ENCODE results near the gene CDC25A. TPM values are rescaled to one million over a fixed set of nuclear protein-coding genes. Genes with fewer than 3 reads are reported as not detected.

Gene CDC25A
- total RNA-seq, 2 donors from 2014 or later = 5.3 to 23.7 TPM

DNA sequence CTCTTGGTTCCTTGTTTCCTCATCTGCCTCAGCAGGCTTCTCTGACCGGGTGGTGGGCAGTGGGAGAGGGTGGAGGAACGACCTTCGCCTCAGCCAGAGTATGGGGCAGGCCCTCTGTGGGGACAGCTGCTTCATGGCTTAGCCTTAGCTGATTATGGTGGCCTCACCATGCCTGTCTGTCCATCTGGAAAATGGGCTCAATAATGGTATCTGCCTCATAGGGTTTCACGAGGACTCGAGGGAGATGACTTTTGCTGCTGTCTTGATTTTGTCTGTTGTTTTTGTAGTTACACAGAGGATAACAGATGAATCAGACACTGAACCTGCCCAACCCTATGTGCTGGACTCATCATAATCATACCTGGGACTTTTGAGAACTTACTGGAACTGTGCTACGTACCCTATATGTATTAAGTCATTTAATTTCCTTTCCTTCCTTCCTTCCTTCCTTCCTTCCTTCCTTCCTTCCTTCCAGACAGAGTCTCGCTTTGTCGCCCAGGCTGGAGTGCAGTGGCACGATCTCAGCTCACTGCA is 46.5 kb downstream of the CDC25A start:
- H3K9ac ChIP-seq (ENCODE audit: low read depth in 2 of 2, low read length in 2 of 2) = no peak overlapping the region
- H3K27ac ChIP-seq = no peak overlapping the region
- TF ChIP-seq, protein P1, sequence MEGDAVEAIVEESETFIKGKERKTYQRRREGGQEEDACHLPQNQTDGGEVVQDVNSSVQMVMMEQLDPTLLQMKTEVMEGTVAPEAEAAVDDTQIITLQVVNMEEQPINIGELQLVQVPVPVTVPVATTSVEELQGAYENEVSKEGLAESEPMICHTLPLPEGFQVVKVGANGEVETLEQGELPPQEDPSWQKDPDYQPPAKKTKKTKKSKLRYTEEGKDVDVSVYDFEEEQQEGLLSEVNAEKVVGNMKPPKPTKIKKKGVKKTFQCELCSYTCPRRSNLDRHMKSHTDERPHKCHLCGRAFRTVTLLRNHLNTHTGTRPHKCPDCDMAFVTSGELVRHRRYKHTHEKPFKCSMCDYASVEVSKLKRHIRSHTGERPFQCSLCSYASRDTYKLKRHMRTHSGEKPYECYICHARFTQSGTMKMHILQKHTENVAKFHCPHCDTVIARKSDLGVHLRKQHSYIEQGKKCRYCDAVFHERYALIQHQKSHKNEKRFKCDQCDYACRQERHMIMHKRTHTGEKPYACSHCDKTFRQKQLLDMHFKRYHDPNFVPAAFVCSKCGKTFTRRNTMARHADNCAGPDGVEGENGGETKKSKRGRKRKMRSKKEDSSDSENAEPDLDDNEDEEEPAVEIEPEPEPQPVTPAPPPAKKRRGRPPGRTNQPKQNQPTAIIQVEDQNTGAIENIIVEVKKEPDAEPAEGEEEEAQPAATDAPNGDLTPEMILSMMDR (IDR thresholded peaks at IDR 0.05) = no peak
- DNase-seq = no peak
- no peaks in the 10 kb centered on the region for H3K36me3 ChIP-seq
- H3K27me3 ChIP-seq = no peaks in the 10 kb centered on the region
- H3K9me3 ChIP-seq = no peaks in the 10 kb centered on the region
- H3K4me1 ChIP-seq = no peaks in the 10 kb centered on the region
- intact Hi-C loops (cut with DNase I) = no loop called here
- no peak overlapping the region for H3K4me3 ChIP-seq

DNA sequence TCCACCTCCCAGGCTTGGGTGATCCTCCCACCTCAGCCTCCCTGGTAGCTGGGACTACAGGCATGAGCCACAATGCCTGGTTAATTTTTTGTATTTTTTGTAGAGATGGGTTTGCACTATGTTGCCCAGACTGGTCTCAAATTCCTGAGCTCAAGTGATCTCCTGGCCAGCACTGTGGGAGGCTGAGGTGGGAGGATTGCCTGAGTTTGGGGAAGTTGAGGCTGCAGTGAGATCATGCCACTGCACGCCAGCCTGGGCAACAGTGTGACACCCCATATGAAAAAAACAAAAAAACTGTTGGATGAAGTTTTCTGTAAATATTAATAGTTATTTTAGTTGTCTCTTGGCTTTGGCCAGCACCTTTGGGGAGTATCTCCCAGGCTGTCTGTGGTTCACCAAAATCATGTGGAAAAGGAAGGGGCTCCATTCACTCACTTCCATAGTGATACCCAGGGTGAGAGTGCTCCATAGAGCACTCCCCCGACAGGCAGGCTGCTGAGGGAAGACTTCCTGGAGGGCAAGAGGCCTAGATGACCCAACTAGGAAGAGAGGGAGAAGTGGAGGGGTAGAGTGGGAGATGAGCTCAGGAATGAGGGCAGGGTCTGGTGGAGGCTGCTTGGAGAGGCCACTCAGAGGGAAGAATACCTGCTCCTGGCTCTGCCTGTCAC is 47.1 kb downstream of the CDC25A start:
- Histone ChIP-seq H3K27ac (no peak overlapping the region), H3K9me3 (no peaks in the 10 kb centered on the region), H3K4me3 (no peak overlapping the region), H3K36me3 (no peaks in the 10 kb centered on the region), H3K27me3 (no peaks in the 10 kb centered on the region), H3K9ac (ENCODE audit: low read depth in 2 of 2, low read length in 2 of 2) (no peak overlapping the region), H3K4me1 (no peaks in the 10 kb centered on the region)
- intact Hi-C loops (cut with DNase I) = no loop called here
- DNase-seq = no peak
- TF ChIP-seq, protein P1 (IDR thresholded peaks at IDR 0.05) = no peak

DNA sequence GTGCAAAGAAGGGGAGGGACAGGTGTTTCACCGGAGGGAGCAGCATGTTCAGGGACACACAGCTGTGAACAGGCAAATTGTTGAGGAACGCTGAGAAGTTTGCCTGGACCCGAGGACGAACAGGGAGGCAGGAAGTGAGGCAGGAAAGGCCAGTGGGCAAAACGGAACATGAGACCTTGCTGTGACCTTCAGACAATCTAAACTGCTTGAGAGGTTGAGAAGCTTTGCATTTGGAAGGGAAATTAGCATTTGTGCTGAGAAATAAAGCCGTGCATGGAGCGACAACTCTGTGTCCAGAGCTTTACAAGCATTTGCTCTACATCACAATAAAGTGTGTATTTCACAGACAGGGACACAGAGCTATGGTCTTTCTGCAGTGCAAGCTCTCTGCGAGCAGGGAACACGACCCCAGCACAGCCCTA is 47.9 kb downstream of the CDC25A start:
- TF ChIP-seq, protein P1 (IDR thresholded peaks at IDR 0.05) = no peak
- Histone ChIP-seq H3K9ac (ENCODE audit: low read depth in 2 of 2, low read length in 2 of 2) (no peak overlapping the region), H3K27me3 (no peaks in the 10 kb centered on the region), H3K27ac (no peak overlapping the region), H3K4me3 (no peak overlapping the region), H3K36me3 (no peaks in the 10 kb centered on the region), H3K4me1 (no peaks in the 10 kb centered on the region), H3K9me3 (no peaks in the 10 kb centered on the region)
- intact Hi-C loops (cut with DNase I) = no loop called here
- DNase-seq = no peak

DNA sequence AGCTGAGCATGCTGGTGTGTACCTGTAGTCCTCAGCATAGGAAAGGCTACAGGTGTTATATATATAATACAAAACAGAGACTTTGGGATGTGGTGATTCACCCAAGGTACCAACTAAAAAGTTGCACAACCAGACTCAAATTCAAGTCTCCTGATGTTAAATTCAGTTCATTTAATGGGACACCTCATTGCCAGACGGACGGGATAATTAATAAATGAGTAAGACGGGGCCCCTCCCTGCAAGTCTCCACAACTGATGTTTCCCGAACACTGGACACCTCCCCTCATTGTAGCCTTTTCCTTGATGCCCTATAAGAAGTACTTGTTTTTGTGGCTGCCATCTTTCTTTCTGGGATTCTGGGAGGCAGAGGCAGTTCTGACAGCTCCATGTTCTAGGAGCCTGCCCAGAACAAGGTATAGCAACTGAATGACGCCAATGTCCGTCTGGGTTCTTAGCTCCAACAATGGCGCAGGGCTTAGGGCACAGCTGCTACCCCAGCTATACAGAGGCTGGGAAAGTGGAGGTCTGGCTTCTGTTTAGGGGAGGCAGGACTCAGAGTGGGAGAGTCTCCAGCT is 50.7 kb downstream of the CDC25A start:
- H3K27me3 ChIP-seq = no peaks in the 10 kb centered on the region
- H3K36me3 ChIP-seq = no peaks in the 10 kb centered on the region
- H3K27ac ChIP-seq = no peak overlapping the region
- intact Hi-C loops (cut with DNase I) = no loop called here
- H3K9ac ChIP-seq (ENCODE audit: low read depth in 2 of 2, low read length in 2 of 2) = no peak overlapping the region
- H3K9me3 ChIP-seq = no peaks in the 10 kb centered on the region
- DNase-seq = no peak
- no peak overlapping the region for H3K4me3 ChIP-seq
- H3K4me1 ChIP-seq = no peaks in the 10 kb centered on the region
- TF ChIP-seq, protein P1 (IDR thresholded peaks at IDR 0.05) = no peak

DNA sequence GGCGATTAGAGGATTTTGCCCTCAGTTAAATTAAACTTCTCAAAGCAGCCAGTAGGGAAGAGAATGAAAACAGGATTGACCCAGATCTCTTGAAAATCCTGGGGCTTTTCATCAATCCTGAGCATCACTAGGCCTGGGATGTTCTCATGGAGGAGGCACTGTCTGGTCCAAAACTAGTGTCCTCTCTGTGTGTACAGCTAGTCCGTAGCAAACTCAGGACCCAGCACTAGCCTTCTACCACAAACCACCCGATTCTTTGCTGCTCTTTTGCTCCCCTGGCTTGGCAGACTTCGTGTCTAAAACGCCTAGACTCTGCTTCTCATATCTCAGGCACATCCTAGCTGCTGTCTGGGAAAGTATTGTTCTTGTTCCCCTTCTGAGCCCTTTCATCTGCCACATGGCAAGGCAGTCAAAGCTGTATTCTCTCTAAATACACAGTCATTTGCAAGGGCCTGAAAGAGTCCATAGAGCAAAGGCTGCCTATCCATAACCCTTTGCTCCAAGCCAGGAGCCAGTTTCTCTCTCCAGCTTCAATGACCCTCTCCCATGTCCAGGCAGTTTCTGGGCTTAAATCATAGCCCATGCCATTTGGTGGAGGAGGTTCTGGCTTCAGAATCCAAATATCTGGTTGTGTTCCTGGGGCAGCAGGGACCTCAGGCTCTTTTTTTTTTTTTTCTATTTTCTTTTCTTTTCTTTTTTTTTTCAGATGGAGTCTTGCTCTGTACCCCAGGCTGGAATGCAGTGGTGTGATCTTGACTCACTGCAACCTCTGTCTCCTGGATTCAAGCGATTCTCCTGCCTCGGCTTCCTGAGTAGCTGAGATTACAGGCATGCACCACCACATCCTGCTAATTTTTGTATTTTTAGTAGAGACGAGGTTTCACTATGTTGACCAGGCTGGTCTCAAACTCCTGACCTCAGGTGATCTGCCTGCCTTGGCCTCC is 52.4 kb downstream of the CDC25A start:
- H3K4me3 ChIP-seq = no peak overlapping the region
- TF ChIP-seq, protein P1 (IDR thresholded peaks at IDR 0.05) = no peak
- H3K27ac ChIP-seq = no peak overlapping the region
- no peaks in the 10 kb centered on the region for H3K4me1 ChIP-seq
- intact Hi-C loops (cut with DNase I) = no loop called here
- no peak overlapping the region for H3K9ac ChIP-seq (ENCODE audit: low read depth in 2 of 2, low read length in 2 of 2)
- no peaks in the 10 kb centered on the region for H3K9me3 ChIP-seq
- H3K36me3 ChIP-seq = no peaks in the 10 kb centered on the region
- no peak for DNase-seq
- no peaks in the 10 kb centered on the region for H3K27me3 ChIP-seq
